Measurements from ENCODE around the gene KCNH3. TPM values are rescaled to one million over a fixed set of nuclear protein-coding genes. Genes with fewer than 3 reads are reported as not detected.
A peak's percentile ranks its signal among the peaks of the same experiment; 100 is the strongest.

Gene KCNH3
- total RNA-seq, 1 donor from 2014 or later: under 0.01 TPM

- no peak for DNase-seq (ENCODE audit: low read depth in 2 of 2)
These were observed 7.0 kb downstream of the KCNH3 start for GRCh38 chr12:49545815-49546214.

DNA sequence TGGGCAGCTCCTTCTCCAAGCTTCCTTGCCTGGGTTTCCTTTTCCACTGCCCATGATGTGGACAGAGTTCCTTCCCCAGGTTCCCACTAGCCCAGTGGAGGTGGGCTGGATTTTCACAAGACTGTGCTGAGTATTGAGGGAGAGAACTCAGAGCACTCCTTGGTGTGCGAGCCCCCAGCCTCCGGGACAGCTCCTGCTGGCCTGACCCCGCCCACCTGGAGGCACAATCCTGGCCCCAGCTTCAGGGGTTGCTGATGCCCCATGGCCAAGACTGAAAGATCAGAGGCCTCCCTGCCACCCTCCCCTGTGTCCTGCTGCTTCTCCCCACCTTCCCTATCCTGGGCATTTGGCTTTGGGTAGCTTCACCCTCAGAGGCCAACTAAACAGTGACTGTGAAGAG lies 7.7 kb downstream of the KCNH3 start:
- DNase-seq (ENCODE audit: low read depth in 2 of 2): no peak

GRCh38 chr12:49547090-49547690 lies 8.4 kb downstream of the KCNH3 start:
- no peak for DNase-seq (ENCODE audit: low read depth in 2 of 2)

- no peak for DNase-seq (ENCODE audit: low read depth in 2 of 2)
These were observed 9.6 kb downstream of the KCNH3 start for GRCh38 chr12:49548481-49548821.

DNA sequence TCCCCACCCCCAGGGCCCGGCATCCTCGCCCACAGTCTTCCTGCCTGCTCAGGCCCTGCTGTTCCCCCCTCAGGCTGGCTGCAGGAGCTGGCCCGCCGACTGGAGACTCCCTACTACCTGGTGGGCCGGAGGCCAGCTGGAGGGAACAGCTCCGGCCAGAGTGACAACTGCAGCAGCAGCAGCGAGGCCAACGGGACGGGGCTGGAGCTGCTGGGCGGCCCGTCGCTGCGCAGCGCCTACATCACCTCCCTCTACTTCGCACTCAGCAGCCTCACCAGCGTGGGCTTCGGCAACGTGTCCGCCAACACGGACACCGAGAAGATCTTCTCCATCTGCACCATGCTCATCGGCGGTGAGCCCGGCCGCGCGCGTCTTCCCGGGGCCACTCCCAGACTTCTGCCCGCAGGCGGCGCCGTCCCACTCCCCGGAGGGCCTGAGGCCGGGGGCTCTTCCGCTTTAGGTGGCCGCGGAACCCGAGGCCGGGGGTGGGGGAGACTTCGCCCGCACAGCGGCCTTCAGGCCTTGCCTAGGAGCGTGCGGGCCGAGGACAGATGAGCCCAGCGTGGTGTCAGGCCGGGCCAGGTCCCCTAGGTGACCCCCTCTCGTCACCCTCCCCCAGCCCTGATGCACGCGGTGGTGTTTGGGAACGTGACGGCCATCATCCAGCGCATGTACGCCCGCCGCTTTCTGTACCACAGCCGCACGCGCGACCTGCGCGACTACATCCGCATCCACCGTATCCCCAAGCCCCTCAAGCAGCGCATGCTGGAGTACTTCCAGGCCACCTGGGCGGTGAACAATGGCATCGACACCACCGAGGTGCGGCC lies 10.2 kb downstream of the KCNH3 start:
- DNase-seq (ENCODE audit: low read depth in 2 of 2): peak in 1 of 2 donors; percentile 15

DNA sequence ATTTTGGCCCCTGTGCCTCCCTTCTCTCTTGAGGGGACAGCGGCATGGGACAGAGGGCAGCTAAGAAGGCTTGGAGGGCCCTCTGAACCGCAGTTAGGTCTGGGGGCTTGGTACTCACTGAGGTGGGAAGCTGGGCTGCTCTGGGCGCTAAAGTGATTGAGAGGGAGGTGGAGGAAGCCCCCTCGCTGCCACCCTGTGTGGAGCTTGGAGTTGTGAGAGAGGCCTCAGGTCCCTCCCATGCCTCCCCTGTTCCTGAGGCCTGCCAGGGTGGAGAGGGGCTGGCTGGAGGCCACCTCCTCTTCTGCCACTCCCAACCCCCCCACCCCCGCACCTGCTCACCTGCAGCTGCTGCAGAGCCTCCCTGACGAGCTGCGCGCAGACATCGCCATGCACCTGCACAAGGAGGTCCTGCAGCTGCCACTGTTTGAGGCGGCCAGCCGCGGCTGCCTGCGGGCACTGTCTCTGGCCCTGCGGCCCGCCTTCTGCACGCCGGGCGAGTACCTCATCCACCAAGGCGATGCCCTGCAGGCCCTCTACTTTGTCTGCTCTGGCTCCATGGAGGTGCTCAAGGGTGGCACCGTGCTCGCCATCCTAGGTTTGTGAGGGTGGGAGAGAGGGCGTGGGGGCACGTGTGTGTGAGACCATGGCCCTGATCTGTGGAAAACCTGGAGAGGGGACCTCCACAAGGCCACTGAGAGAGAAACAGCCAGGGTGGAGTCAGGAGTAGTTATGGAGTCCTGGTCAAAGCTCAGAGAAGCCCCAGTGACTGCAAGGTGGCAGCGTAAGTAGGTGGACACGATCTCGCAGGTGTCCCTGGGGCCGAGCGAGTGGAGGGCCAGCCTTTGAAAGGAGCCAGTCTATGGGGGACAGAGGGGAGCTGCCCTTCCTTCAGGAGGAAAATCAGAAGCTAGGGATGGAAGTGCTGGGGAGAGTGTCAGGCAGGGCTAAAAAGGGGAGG lies 11.2 kb downstream of the KCNH3 start:
- DNase-seq (ENCODE audit: low read depth in 2 of 2): no peak

GRCh38 chr12:49550693-49551252 lies 11.9 kb downstream of the KCNH3 start:
- no peak for DNase-seq (ENCODE audit: low read depth in 2 of 2)

DNA sequence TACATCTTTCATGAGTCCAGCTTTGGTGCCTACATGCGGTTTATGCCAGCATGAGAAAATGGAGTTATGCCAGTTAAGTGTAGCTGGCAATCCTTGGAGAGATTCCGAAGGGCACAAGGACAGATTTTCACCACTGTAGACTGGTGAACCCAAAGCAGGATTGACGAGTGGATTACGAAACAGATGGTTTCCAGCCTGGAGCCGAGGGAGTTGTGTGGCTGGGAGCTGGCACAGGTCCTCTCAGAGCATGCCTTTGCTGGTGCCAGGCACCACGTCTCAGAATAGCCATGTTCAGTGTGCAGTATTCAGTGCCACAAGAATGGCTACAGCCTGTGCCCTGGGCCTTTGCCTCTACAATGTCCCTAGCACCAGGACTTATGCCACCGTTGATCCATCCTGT lies 13.2 kb downstream of the KCNH3 start:
- DNase-seq (ENCODE audit: low read depth in 2 of 2): no peak

DNA sequence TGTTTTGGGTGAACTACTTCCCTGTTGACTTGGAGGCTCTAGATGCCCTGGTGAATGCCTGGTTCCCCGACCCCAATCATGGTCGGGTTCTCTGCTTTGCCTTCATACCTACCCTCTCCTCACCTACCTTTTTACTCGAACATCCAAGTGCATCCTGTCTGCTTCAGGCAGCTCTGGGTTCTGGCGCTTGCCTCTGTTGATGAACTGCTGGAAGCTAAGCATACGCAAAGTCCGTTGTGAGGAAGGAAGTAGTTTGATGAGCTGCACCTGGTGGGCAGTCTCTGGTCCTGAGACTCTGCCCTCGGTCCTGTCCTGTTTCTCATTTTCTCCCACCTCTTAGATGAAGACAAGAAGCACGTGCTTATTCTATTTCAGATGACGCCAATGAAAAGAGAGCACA lies 13.6 kb downstream of the KCNH3 start:
- DNase-seq (ENCODE audit: low read depth in 2 of 2): no peak

DNA sequence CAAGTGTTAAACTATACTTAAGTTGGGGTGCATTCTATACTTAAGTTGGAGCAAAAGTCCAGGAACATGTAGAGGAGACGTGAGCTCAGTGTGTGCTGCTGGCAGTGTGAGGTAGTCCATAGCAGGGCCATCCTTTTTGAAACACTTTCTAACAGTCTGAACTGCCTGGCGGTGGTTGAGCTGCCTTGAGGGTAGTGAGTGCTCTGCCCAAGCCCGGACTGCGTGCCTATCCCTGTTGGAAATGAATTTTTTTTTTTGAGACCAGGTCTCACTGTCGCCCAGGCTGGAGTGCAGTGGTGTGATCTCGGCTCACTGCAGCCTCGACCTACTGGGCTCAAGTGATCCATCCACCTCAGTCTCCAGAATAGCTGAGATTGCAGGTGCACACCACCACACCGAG lies 14.1 kb downstream of the KCNH3 start:
- DNase-seq (ENCODE audit: low read depth in 2 of 2): no peak

DNA sequence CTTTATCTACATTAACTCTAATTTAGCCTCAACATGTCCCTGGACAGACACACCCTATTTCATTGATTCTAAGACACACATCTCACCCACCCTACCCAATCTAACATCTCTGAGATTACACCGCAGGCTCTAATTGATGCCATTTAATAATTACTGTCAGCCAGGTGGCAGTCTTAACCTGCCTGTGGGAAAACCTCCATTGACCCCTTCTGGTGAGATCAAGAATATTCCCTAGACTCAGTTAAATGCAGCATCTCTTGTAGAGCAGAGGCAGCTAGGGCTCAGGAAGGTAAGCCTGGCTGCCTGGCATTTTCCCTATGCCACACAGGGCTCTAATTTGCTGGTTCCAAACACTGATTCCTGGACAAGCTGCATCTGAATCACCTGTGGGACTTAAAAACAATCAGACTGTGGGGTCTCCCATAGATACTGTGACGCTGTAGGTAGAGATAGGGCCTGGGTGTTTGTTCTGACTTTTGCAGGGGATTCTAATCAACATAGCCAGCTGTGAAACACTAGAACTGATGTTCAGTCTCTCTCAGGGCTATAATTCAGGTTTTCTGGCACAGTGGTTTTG lies 14.8 kb downstream of the KCNH3 start:
- peak in 1 of 2 donors; percentile 50 for DNase-seq (ENCODE audit: low read depth in 2 of 2)

- DNase-seq (ENCODE audit: low read depth in 2 of 2): no peak
These were observed 15.4 kb downstream of the KCNH3 start for GRCh38 chr12:49554266-49554665.

- DNase-seq (ENCODE audit: low read depth in 2 of 2): no peak
These were observed 17.0 kb downstream of the KCNH3 start for GRCh38 chr12:49555631-49556390.

- DNase-seq (ENCODE audit: low read depth in 2 of 2): no peak
These were observed 17.8 kb downstream of the KCNH3 start for GRCh38 chr12:49556391-49557186.

DNA sequence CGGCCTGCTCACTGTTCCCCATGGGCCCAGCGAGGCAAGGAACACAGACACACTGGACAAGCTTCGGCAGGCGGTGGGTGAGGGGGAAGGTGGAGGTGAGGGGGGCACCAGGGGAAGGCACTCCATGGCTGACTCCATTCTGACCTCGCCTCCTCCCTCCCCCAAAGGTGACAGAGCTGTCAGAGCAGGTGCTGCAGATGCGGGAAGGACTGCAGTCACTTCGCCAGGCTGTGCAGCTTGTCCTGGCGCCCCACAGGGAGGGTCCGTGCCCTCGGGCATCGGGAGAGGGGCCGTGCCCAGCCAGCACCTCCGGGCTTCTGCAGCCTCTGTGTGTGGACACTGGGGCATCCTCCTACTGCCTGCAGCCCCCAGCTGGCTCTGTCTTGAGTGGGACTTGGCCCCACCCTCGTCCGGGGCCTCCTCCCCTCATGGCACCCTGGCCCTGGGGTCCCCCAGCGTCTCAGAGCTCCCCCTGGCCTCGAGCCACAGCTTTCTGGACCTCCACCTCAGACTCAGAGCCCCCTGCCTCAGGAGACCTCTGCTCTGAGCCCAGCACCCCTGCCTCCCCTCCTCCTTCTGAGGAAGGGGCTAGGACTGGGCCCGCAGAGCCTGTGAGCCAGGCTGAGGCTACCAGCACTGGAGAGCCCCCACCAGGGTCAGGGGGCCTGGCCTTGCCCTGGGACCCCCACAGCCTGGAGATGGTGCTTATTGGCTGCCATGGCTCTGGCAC lies 18.5 kb downstream of the KCNH3 start:
- DNase-seq (ENCODE audit: low read depth in 2 of 2): no peak

DNA sequence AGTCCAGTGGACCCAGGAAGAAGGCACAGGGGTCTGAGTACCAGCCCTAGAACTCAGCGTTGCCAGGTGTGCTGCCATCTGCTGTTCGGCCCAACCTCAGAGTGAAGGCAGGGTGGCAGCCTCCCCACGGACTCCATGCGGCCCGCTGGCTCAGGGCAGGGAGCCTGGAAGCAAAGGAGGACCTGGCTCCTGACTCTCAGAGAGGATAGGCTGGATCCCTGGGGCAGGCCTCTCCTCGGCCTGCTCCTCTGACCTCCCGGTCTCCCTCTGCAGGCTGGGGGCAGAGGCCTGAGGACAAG lies 19.0 kb downstream of the KCNH3 start:
- no peak for DNase-seq (ENCODE audit: low read depth in 2 of 2)

- DNase-seq (ENCODE audit: low read depth in 2 of 2): no peak
These were observed 19.7 kb downstream of the KCNH3 start for GRCh38 chr12:49558526-49558925.

DNA sequence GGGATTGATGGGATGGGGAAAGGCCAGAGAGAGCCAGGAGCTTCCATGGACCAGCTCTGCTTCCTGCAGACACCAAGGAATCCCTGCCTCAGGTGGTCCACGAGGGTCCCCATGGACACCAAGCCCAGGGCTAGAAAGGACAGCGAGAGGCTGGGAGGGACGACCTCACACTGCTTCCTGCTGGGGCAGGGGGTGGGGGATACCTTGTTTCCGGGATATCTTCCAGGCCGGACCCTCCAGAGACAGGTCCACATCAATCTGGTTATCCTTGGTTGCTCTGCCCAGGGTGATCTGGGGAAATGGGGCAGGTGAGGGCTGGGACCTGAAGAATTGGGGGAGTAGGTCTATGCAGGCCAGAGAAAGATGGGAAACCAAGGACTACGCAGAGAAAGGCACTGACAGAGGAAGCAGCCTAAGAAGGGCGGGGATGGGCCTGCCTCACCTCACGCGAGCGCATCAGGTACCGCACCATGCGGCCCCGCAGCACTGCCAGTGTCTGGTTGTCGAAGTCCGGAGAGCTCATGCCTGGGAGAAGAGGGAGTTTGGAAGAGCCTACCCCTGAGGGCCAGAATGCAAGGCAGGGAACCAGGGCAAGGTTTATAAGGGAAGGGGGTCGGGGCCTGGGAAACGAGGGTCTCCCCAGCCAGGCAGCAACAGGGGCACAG lies 20.3 kb downstream of the KCNH3 start:
- DNase-seq (ENCODE audit: low read depth in 2 of 2): no peak

GRCh38 chr12:49560695-49561094 lies 21.9 kb downstream of the KCNH3 start:
- DNase-seq (ENCODE audit: low read depth in 2 of 2): no peak
